IMR-90 (cell line): Measurements from ENCODE around the gene AVP. TPM values are rescaled to one million over a fixed set of nuclear protein-coding genes. Genes with fewer than 3 reads are reported as not detected.

Experiments used
- ATAC-seq: fragments of 200-7000 bp; cut with Tn5 transposase; 2 replicates; pipeline ENCODE4 v1.9.1; 2020; ENCODE audit warnings: low read depth, mild to moderate bottlenecking, moderate library complexity
- BruUV-seq: library from RNA; stranded (reverse); fragments of 400-500 nt; replicated peaks from 2 replicates; lab custom pipeline; 2021; lab: Mats Ljungman, UMichigan
- CTCF ChIA-PET: fragments of 300-600 bp; formaldehyde crosslinking; extraction: SDS; loops from one replicate; lab custom pipeline; 2021; ENCODE audit warnings: antibody characterized with exemption; lab: Yijun Ruan, JAX
- POLR2A ChIA-PET: fragments of 300-600 bp; sonication (Branson Sonifier 250); formaldehyde crosslinking; loops from one replicate; lab custom pipeline; 2022; ENCODE audit warnings: antibody characterized with exemption; ENCODE audit not compliant: unreplicated experiment; lab: Charles Lee
- DNase-seq: peaks from one replicate; pipeline ENCODE4 v3.0.0; 2013
- H2AFZ ChIP-seq: replicated peaks from 2 replicates; pipeline ENCODE3; 2013; ENCODE audit warnings: low read length, mild to moderate bottlenecking; ENCODE audit not compliant: poor library complexity
- H2AK5ac ChIP-seq: 2 replicates; pipeline ENCODE4 v1.6.1; 2013; ENCODE audit warnings: low read depth, low read length, inconsistent platforms
- H2AK9ac ChIP-seq: replicated peaks from 2 replicates; pipeline ENCODE3; 2013; ENCODE audit warnings: mild to moderate bottlenecking, low read depth, low read length, moderate library complexity; ENCODE audit not compliant: poor library complexity
- H2BK120ac ChIP-seq: 2 replicates; pipeline ENCODE4 v1.6.1; 2013; ENCODE audit warnings: low read depth, low read length, inconsistent platforms
- H2BK15ac ChIP-seq: 3 replicates; pipeline ENCODE4 v1.6.1; 2013; ENCODE audit warnings: low read depth, low read length, inconsistent platforms
- H2BK20ac ChIP-seq: 2 replicates; pipeline ENCODE4 v1.6.1; 2013; ENCODE audit warnings: low read depth, mild to moderate bottlenecking, inconsistent platforms, low read length, moderate library complexity
- H2BK5ac ChIP-seq: 2 replicates; pipeline ENCODE4 v1.6.1; 2013; ENCODE audit warnings: mild to moderate bottlenecking, low read depth, low read length, inconsistent platforms; ENCODE audit not compliant: poor library complexity, severe bottlenecking
- H3K14ac ChIP-seq: replicated peaks from 2 replicates; pipeline ENCODE4 v1.6.1; 2013; ENCODE audit warnings: low read depth, low read length, inconsistent platforms
- H3K18ac ChIP-seq: 2 replicates; pipeline ENCODE4 v1.6.1; 2013; ENCODE audit warnings: low read depth, low read length, control low read depth
- H3K23ac ChIP-seq: 2 replicates; pipeline ENCODE4 v1.6.1; 2013; ENCODE audit warnings: low read depth, low read length, inconsistent platforms
- H3K27ac ChIP-seq: 2 replicates; pipeline ENCODE4 v1.5.1; 2013; ENCODE audit warnings: mild to moderate bottlenecking, control low read depth, low read length; ENCODE audit not compliant: insufficient read depth
- H3K27me3 ChIP-seq: 2 replicates; pipeline ENCODE4 v1.6.1; 2013; ENCODE audit warnings: low read length; ENCODE audit not compliant: control insufficient read depth, insufficient read depth
- H3K36me3 ChIP-seq: 2 replicates; pipeline ENCODE4 v1.6.1; 2013; ENCODE audit warnings: low read length, mixed read lengths; ENCODE audit not compliant: control insufficient read depth, insufficient read depth
- H3K4ac ChIP-seq: 2 replicates; pipeline ENCODE4 v1.6.1; 2013; ENCODE audit warnings: low read depth, low read length, inconsistent platforms
- H3K4me1 ChIP-seq: 2 replicates; pipeline ENCODE4 v1.6.1; 2013; ENCODE audit warnings: low read length, mixed read lengths; ENCODE audit not compliant: control insufficient read depth, insufficient read depth
- H3K4me2 ChIP-seq: 2 replicates; pipeline ENCODE4 v1.6.1; 2013; ENCODE audit warnings: low read depth, mild to moderate bottlenecking, control low read depth, low read length, moderate library complexity
- H3K4me3 ChIP-seq: 2 replicates; pipeline ENCODE4 v1.5.1; 2013; ENCODE audit warnings: low read depth, mild to moderate bottlenecking, control low read depth, low read length, moderate library complexity; ENCODE audit not compliant: insufficient read depth
- H3K56ac ChIP-seq: 2 replicates; pipeline ENCODE4 v1.6.1; 2013; ENCODE audit warnings: low read length, inconsistent platforms; ENCODE audit not compliant: insufficient read depth; ENCODE audit errors: extremely low read depth
- H3K79me1 ChIP-seq, 2 experiments: 2 replicates each; pipeline ENCODE4 v1.6.1; 2013; ENCODE audit warnings: low read length in 2 of 2, inconsistent platforms in 1 of 2, low read depth in 1 of 2
- H3K9ac ChIP-seq: 2 replicates; pipeline ENCODE4 v1.6.1; 2013; ENCODE audit warnings: low read depth, low read length, control low read depth
- H3K9me1 ChIP-seq: 2 replicates; pipeline ENCODE4 v1.6.1; 2013; ENCODE audit warnings: low read length, inconsistent platforms; ENCODE audit not compliant: insufficient read depth
- H3K9me3 ChIP-seq: 2 replicates; pipeline ENCODE4 v1.6.1; 2013; ENCODE audit warnings: low read length; ENCODE audit not compliant: control insufficient read depth, insufficient read depth
- H4K20me1 ChIP-seq: 2 replicates; pipeline ENCODE4 v1.6.1; 2013; ENCODE audit warnings: low read length, inconsistent platforms; ENCODE audit not compliant: insufficient read depth
- H4K5ac ChIP-seq: 2 replicates; pipeline ENCODE4 v1.6.1; 2013; ENCODE audit warnings: mild to moderate bottlenecking, low read depth, low read length, control low read depth
- H4K8ac ChIP-seq, 2 experiments: 2 replicates each; pipeline ENCODE4 v1.6.1; 2013; ENCODE audit warnings: low read depth in 2 of 2, low read length in 2 of 2, control low read depth in 1 of 2, inconsistent platforms in 1 of 2
- H4K91ac ChIP-seq: 2 replicates; pipeline ENCODE4 v1.6.1; 2013; ENCODE audit warnings: low read depth, low read length, inconsistent platforms; ENCODE audit not compliant: insufficient read depth
- BHLHE40 ChIP-seq: fragments of 150-350 bp; IDR thresholded peaks from 2 replicates; pipeline ENCODE4 v1.6.1; 2016; ENCODE audit warnings: mild to moderate bottlenecking, low read depth, low read length
- CEBPB ChIP-seq: IDR thresholded peaks from 2 replicates; pipeline ENCODE4 v1.6.1; 2012; ENCODE audit warnings: low read depth, low read length, improper control_type of control experiment
- CHD1 ChIP-seq: IDR thresholded peaks from 2 replicates; pipeline ENCODE4 v1.6.1; 2012; ENCODE audit warnings: low read depth, low read length, improper control_type of control experiment
- CTCF ChIP-seq: conservative IDR thresholded peaks from 2 replicates; pipeline ENCODE4 v1.5.1; 2012; ENCODE audit warnings: mild to moderate bottlenecking, low read depth, low read length, improper control_type of control experiment
- FOS ChIP-seq: fragments of 150-350 bp; IDR thresholded peaks from 2 replicates; pipeline ENCODE4 v1.6.1; 2016; ENCODE audit warnings: low read depth, low read length
- MAFK ChIP-seq: IDR thresholded peaks from 2 replicates; pipeline ENCODE4 v1.6.1; 2012; ENCODE audit warnings: low read depth, low read length, improper control_type of control experiment
- MAZ ChIP-seq: IDR thresholded peaks from 2 replicates; pipeline ENCODE4 v1.6.1; 2012; ENCODE audit warnings: low read depth, mild to moderate bottlenecking, low read length, improper control_type of control experiment, moderate library complexity, borderline replicate concordance
- MXI1 ChIP-seq: IDR thresholded peaks from 2 replicates; pipeline ENCODE4 v1.6.1; 2012; ENCODE audit warnings: low read depth, mild to moderate bottlenecking, low read length, moderate library complexity, borderline replicate concordance
- NFE2L2 ChIP-seq: fragments of 150-350 bp; IDR thresholded peaks from 2 replicates; pipeline ENCODE4 v1.6.1; 2016; ENCODE audit warnings: low read depth, mild to moderate bottlenecking, low read length
- RAD21 ChIP-seq: IDR thresholded peaks from 2 replicates; pipeline ENCODE4 v1.6.1; 2012; ENCODE audit warnings: low read length, improper control_type of control experiment
- RCOR1 ChIP-seq: IDR thresholded peaks from 2 replicates; pipeline ENCODE4 v1.6.1; 2012; ENCODE audit warnings: mild to moderate bottlenecking, low read length, improper control_type of control experiment; ENCODE audit not compliant: insufficient replicate concordance
- RFX5 ChIP-seq: IDR thresholded peaks from 2 replicates; pipeline ENCODE4 v1.8.0; 2012; ENCODE audit warnings: low read depth, mild to moderate bottlenecking, low read length, moderate library complexity
- SMC3 ChIP-seq: fragments of 150-350 bp; IDR thresholded peaks from 2 replicates; pipeline ENCODE4 v1.6.1; 2016; ENCODE audit warnings: low read depth, mild to moderate bottlenecking, antibody characterized with exemption, low read length, moderate library complexity
- USF2 ChIP-seq: fragments of 150-350 bp; IDR thresholded peaks from 2 replicates; pipeline ENCODE4 v1.6.1; 2017; ENCODE audit warnings: mild to moderate bottlenecking, antibody characterized with exemption, low read length, low read depth
- WGBS, 2 experiments: methylation state at CpG; one replicate each; pipeline versions ENCODE4 v1.1.5 to v1.1.7; 2013; ENCODE audit warnings: missing lambda C conversion rate in 2 of 2; ENCODE audit not compliant: insufficient read length in 1 of 2; ENCODE audit errors: extremely low coverage in 2 of 2; 5-methylcytosine and 5-hydroxymethylcytosine counted together
- dilution Hi-C: fragments of 300-500 bp; cut with HindIII; formaldehyde crosslinking; loops from one replicate; pipeline ENCODE4 v1.14.3; 2018; ENCODE audit warnings: low sequenced_read_pairs; ENCODE audit not compliant: unreplicated experiment
- in situ Hi-C: fragments of 300-500 bp; cut with MboI; formaldehyde crosslinking; loops from 3 replicates; pipeline ENCODE4 v1.14.3; 2019; ENCODE audit warnings: low sequenced_read_pairs, inconsistent platforms, mixed read lengths
- intact Hi-C: fragments of 100-400 bp; cut with micrococcal nuclease; formaldehyde crosslinking; loops from 2 replicates; pipeline ENCODE4 v1.10.0; 2022
- polyA plus RNA-seq, 3 experiments: library from polyadenylated mRNA; depleted of rRNA; stranded (reverse); fragments of >200 nt; gene quantifications; 2 replicates each; pipeline ENCODE4 v1.2.3, GENCODE V29; 2012; ENCODE audit warnings: low replicate concordance in 1 of 3
- total RNA-seq: library from RNA; depleted of rRNA; stranded (reverse); fragments of >200 nt; gene quantifications from 2 replicates; pipeline ENCODE4 v1.2.3, GENCODE V29; 2012

Gene AVP
- total and polyA plus RNA-seq, 2 of the 4 experiments (the other 2 are of a cell fraction) = not detected

GRCh38 chr20:3129094-3129493 lies 44.6 kb upstream of the AVP start:
- peaks cover 2% of the 10 kb centered on the region; the same call in 1 of the 2 replicates for H3K36me3 ChIP-seq
- H3K27me3 ChIP-seq = no peaks in the 10 kb centered on the region
- no peak overlapping the region for H3K18ac ChIP-seq
- peaks cover 4% of the 10 kb centered on the region; the same call in 1 of the 2 replicates for H3K9me1 ChIP-seq
- H2BK20ac ChIP-seq = no peak overlapping the region
- peak overlapping the region; percentile 27; the same call in 1 of the 2 replicates for H3K23ac ChIP-seq
- dilution Hi-C loops = no loop called here
- no peak overlapping the region for H3K56ac ChIP-seq
- WGBS, 2 experiments = 84% methylated on average over 4 of the region's 4 CpGs; no CpG with 5 or more reads in 1 of the 2 experiments
- BruUV-seq = no TSS peak
- no peak overlapping the region for H2BK15ac ChIP-seq
- no peak overlapping the region for H3K9ac ChIP-seq
- no peak for ATAC-seq
- H2BK5ac ChIP-seq = no peak overlapping the region
- peaks cover 5% of the 10 kb centered on the region; the same call in 1 of the 2 replicates for H3K4me1 ChIP-seq
- H4K8ac ChIP-seq = no peak overlapping the region
- ChIA-PET POLR2A (no interaction called here), CTCF (interaction anchor here (1.3 kb wide), 1 partner anchor 11 kb away, joined by 5 read pairs; no protein-coding TSS in a partner anchor)
- no peak overlapping the region for H2AK5ac ChIP-seq
- H3K4me2 ChIP-seq = no peak overlapping the region
- peaks cover 10% of the 10 kb centered on the region; the same call in 1 of the 2 replicates for H4K20me1 ChIP-seq
- no peak overlapping the region for H2AFZ ChIP-seq
- in situ Hi-C loops = no loop called here
- no peak overlapping the region for H4K5ac ChIP-seq
- no peak for DNase-seq
- no peak overlapping the region for H3K14ac ChIP-seq
- no peak overlapping the region for H3K4ac ChIP-seq
- H4K91ac ChIP-seq = no peak overlapping the region
- H2BK120ac ChIP-seq = no peak overlapping the region
- intact Hi-C loops = no loop called here
- no peak for TF ChIP-seq RAD21
- no peak for TF ChIP-seq SMC3
- TF ChIP-seq CHD1 = no peak
- no peak for TF ChIP-seq BHLHE40
- no peak for TF ChIP-seq MXI1
- no peak for TF ChIP-seq MAFK
- no peak for TF ChIP-seq FOS
- no peak for TF ChIP-seq CEBPB
- TF ChIP-seq MAZ = no peak
- no peak for TF ChIP-seq USF2
- TF ChIP-seq CTCF = no peak
- no peak for TF ChIP-seq RFX5
- TF ChIP-seq NFE2L2 = no peak
- TF ChIP-seq RCOR1 = no peak
- no peak overlapping the region for H3K4me3 ChIP-seq
- H3K27ac ChIP-seq = no peak overlapping the region
- peak overlapping the region; percentile 61 for H2AK9ac ChIP-seq
- H3K79me1 ChIP-seq = peaks cover 23 to 41% of the 10 kb centered on the region in 2 experiments
- no peaks in the 10 kb centered on the region for H3K9me3 ChIP-seq
